ENCODE data around the gene ROPN1L. TPM values are rescaled to one million over a fixed set of nuclear protein-coding genes. Genes with fewer than 3 reads are reported as not detected.

ROPN1L gene
- total and polyA plus RNA-seq, 2 of the 8 experiments (the other 6 are each of a cell fraction or from before 2014, with no cell fraction given), result 0.24 to 0.73 TPM

- FAIRE-seq (no peak), DNase-seq (ENCODE audit: low read depth in 1 of 2, low spot score in 2 of 2) (no peak)
- Histone ChIP-seq H3K23me2 (ENCODE audit: low read depth, low read length) (no peaks in the 10 kb centered on the region), H3K18ac (ENCODE audit: extremely low read depth, low read length) (no peak overlapping the region), H3K27me3 (replicated peaks in 1 of 4; ENCODE audit: control insufficient read depth in 3 of 4, extremely low read depth in 1 of 4, insufficient read depth in 3 of 4, low read length in 3 of 4) (no peaks in the 10 kb centered on the region), H3K79me2 (ENCODE audit: control insufficient read depth in 1 of 2, insufficient read depth in 2 of 2, low read length in 2 of 2) (no peaks in the 10 kb centered on the region), H2BK5ac (ENCODE audit: low read depth, low read length) (no peak overlapping the region), H3K4me3 (ENCODE audit: extremely low read depth in 1 of 4, insufficient read depth in 2 of 4, low read depth in 3 of 4, low read length in 4 of 4) (no peak overlapping the region), H3K4me1 (replicated peaks in 1 of 4; ENCODE audit: control insufficient read depth in 3 of 4, insufficient read depth in 4 of 4, low read length in 3 of 4) (no peaks in the 10 kb centered on the region), H4K8ac (ENCODE audit: extremely low read depth, insufficient read depth, low read length) (no peak overlapping the region), H2BK120ac (replicated peaks; ENCODE audit: low read depth, low read length) (no peak overlapping the region), H2BK15ac (ENCODE audit: low read length) (no peak overlapping the region), H3K27ac (ENCODE audit: low read depth, low read length) (no peak overlapping the region), H3K79me1 (ENCODE audit: low read depth, low read length) (no peaks in the 10 kb centered on the region), H4K91ac (replicated peaks; ENCODE audit: insufficient read length, low read length) (no peak overlapping the region), H3K4me2 (ENCODE audit: insufficient read depth in 1 of 2, low read depth in 2 of 2, low read length in 2 of 2) (no peak overlapping the region), H4K5ac (ENCODE audit: insufficient read length, low read depth, low read length) (no peak overlapping the region), H2AK5ac (ENCODE audit: low read depth, low read length) (no peak overlapping the region), H3K36me3 (ENCODE audit: control insufficient read depth in 2 of 4, insufficient read depth in 4 of 4, low read length in 3 of 4) (peaks cover 4 to 52% (median 25%) of the 10 kb centered on the region in 4 experiments), H2BK12ac (ENCODE audit: low read depth, low read length) (no peak overlapping the region), H2BK20ac (ENCODE audit: low read length) (no peak overlapping the region), H3K14ac (ENCODE audit: insufficient read length) (no peak overlapping the region), H3K4ac (replicated peaks; ENCODE audit: insufficient read length, low read depth, low read length) (no peak overlapping the region), H3K9ac (replicated peaks in 1 of 4; ENCODE audit: extremely low read depth in 1 of 4, low read depth in 3 of 4, low read length in 3 of 4) (no peak overlapping the region), H3K56ac (replicated peaks; ENCODE audit: insufficient read length, low read depth, low read length) (no peak overlapping the region), H3K23ac (ENCODE audit: insufficient read length) (no peak overlapping the region), H2AFZ (ENCODE audit: low read length) (no peak overlapping the region), H3K9me3 (ENCODE audit: insufficient read depth in 2 of 2, low read depth in 1 of 2, low read length in 1 of 2) (no peaks in the 10 kb centered on the region), H4K20me1 (replicated peaks in 1 of 2; ENCODE audit: control insufficient read depth in 1 of 2, insufficient read depth in 2 of 2, low read length in 2 of 2) (peaks cover 0 to 2% of the 10 kb centered on the region in 2 experiments)
- 88% methylated on average over 2 of the region's 2 CpGs; no CpG with 5 or more reads in 1 of the 2 experiments for WGBS, 2 experiments (ENCODE audit: extremely low coverage in 1 of 2, insufficient coverage in 1 of 2, insufficient read length in 1 of 2, insufficient replicate concordance in 2 of 2, low coverage in 1 of 2, low lambda C conversion rate in 2 of 2, missing lambda C conversion rate in 1 of 2)
- CTCF ChIA-PET (ENCODE audit: partially characterized antibody), result no interaction called here
- POLR2A ChIA-PET (ENCODE audit: partially characterized antibody), result no interaction called here
- TF ChIP-seq TCF12 (IDR thresholded peaks at IDR 0.05; ENCODE audit: low read depth, low read length), result no peak
Measured at GRCh38 chr5:10400411-10400810, 41.3 kb upstream of the ROPN1L start.

Data from H1 (cell line).